OCI-LY3 (cell line): ENCODE results near the gene IGF2.

ENCODE experiments used
- H2AFZ ChIP-seq: fragments of 200-600, 300-600 bp; shearing (Covaris generic); 2 replicates; pipeline ENCODE4 v1.6.0; 2014; ENCODE audit warnings: antibody characterized with exemption, low read depth, low read length
- H3K27ac ChIP-seq: fragments of 200-600, 300-600 bp; sonication (generic); 2 replicates; pipeline ENCODE4 v1.5.1; 2014; ENCODE audit warnings: mild to moderate bottlenecking, low read length, moderate library complexity, mixed read lengths
- H3K27me3 ChIP-seq: fragments of 200-600, 300-600 bp; sonication (generic); 2 replicates; pipeline ENCODE4 v1.6.1; 2014; ENCODE audit warnings: low read depth, low read length, mixed read lengths
- H3K36me3 ChIP-seq: fragments of 200-600, 300-600 bp; sonication (generic); replicated peaks from 2 replicates; pipeline ENCODE3; 2014; ENCODE audit warnings: low read depth, low read length, mixed read lengths
- H3K4me1 ChIP-seq: fragments of 300-600, 200-600 bp; sonication (generic); 2 replicates; pipeline ENCODE4 v1.6.1; 2014; ENCODE audit warnings: low read length, mixed read lengths
- H3K4me2 ChIP-seq: fragments of 200-600, 300-600 bp; sonication (generic); 2 replicates; pipeline ENCODE4 v1.6.1; 2014; ENCODE audit warnings: low read length, mixed read lengths
- H3K4me3 ChIP-seq: fragments of 300-600, 200-600 bp; sonication (generic); 2 replicates; pipeline ENCODE4 v1.5.1; 2014; ENCODE audit warnings: antibody characterized with exemption, mild to moderate bottlenecking, low read length, moderate library complexity
- H3K79me2 ChIP-seq: fragments of 300-600, 200-600 bp; shearing (Covaris generic); 2 replicates; pipeline ENCODE4 v1.6.1; 2014; ENCODE audit warnings: mild to moderate bottlenecking, low read length, mixed read lengths
- H3K9ac ChIP-seq: fragments of 300-600, 200-600 bp; shearing (Covaris generic); 2 replicates; pipeline ENCODE4 v1.6.0; 2014; ENCODE audit warnings: mild to moderate bottlenecking, low read length, moderate library complexity
- H3K9me3 ChIP-seq: fragments of 200-600, 300-600 bp; shearing (Covaris generic); 2 replicates; pipeline ENCODE4 v1.6.1; 2014; ENCODE audit warnings: low read length, mixed read lengths; ENCODE audit not compliant: insufficient read depth
- H4K20me1 ChIP-seq: fragments of 200-600, 300-600 bp; sonication (generic); 2 replicates; pipeline ENCODE4 v1.6.1; 2016; ENCODE audit warnings: low read length, mixed read lengths; ENCODE audit not compliant: insufficient read depth
- CTCF ChIP-seq: fragments of 200-600, 300-600 bp; sonication (generic); IDR thresholded peaks from 2 replicates; pipeline ENCODE4 v1.5.1; 2014; ENCODE audit warnings: antibody characterized with exemption, low read length, low read depth
- EZH2phosphoT487 ChIP-seq: fragments of 200-600 bp; shearing (Covaris generic); IDR thresholded peaks from 2 replicates; pipeline ENCODE4 v1.6.1; 2018; ENCODE audit warnings: antibody characterized with exemption, mixed run types, low read depth

IGF2 gene

GRCh38 chr11:2100361-2101170 is 38.6 kb downstream of the IGF2 start:
- H3K79me2 ChIP-seq: no peaks in the 10 kb centered on the region
- H3K4me1 ChIP-seq: no peaks in the 10 kb centered on the region
- no peaks in the 10 kb centered on the region for H3K36me3 ChIP-seq
- no peaks in the 10 kb centered on the region for H4K20me1 ChIP-seq
- no peak overlapping the region for H3K4me2 ChIP-seq
- H3K27ac ChIP-seq: no peak overlapping the region
- no peak overlapping the region for H3K9ac ChIP-seq
- no peak overlapping the region for H3K4me3 ChIP-seq
- H2AFZ ChIP-seq: no peak overlapping the region
- no peaks in the 10 kb centered on the region; the same call in none of the 2 replicates for H3K27me3 ChIP-seq
- TF ChIP-seq EZH2phosphoT487 (no peak), CTCF (no peak)
- no peaks in the 10 kb centered on the region for H3K9me3 ChIP-seq

- H3K79me2 ChIP-seq: no peaks in the 10 kb centered on the region
- H3K27ac ChIP-seq: no peak overlapping the region
- no peak for TF ChIP-seq EZH2phosphoT487
- TF ChIP-seq CTCF: no peak
- no peaks in the 10 kb centered on the region for H3K9me3 ChIP-seq
- no peaks in the 10 kb centered on the region for H3K36me3 ChIP-seq
- H3K4me2 ChIP-seq: no peak overlapping the region
- H3K4me1 ChIP-seq: no peaks in the 10 kb centered on the region
- H3K27me3 ChIP-seq: no peaks in the 10 kb centered on the region; the same call in none of the 2 replicates
- H2AFZ ChIP-seq: no peak overlapping the region
- H3K9ac ChIP-seq: no peak overlapping the region
- no peaks in the 10 kb centered on the region for H4K20me1 ChIP-seq
- H3K4me3 ChIP-seq: no peak overlapping the region
These were observed 39.5 kb downstream of the IGF2 start for GRCh38 chr11:2099516-2100349.

- no peaks in the 10 kb centered on the region for H3K36me3 ChIP-seq
- no peak overlapping the region for H2AFZ ChIP-seq
- no peak overlapping the region for H3K9ac ChIP-seq
- no peak overlapping the region for H3K4me3 ChIP-seq
- H3K27ac ChIP-seq: no peak overlapping the region
- H3K9me3 ChIP-seq: no peaks in the 10 kb centered on the region
- H3K4me1 ChIP-seq: no peaks in the 10 kb centered on the region
- no peaks in the 10 kb centered on the region for H4K20me1 ChIP-seq
- no peak overlapping the region for H3K4me2 ChIP-seq
- H3K79me2 ChIP-seq: no peaks in the 10 kb centered on the region
- H3K27me3 ChIP-seq: no peaks in the 10 kb centered on the region; the same call in none of the 2 replicates
- no peak for TF ChIP-seq CTCF
- no peak for TF ChIP-seq EZH2phosphoT487
These were observed 40.3 kb downstream of the IGF2 start for GRCh38 chr11:2098691-2099515.
